RWPE1 (cell line): Measurements from ENCODE around the gene CES1.
"Not testable (repeated sequence)": the region's sequence is repeated elsewhere in the genome, so short reads cannot be mapped to it uniquely, and the experiment has no call there.

Source experiments
- CTCF ChIA-PET: fragments of 350-600 bp; sonication (Branson Sonifier 250); formaldehyde crosslinking; extraction: SDS; loops from one replicate; lab custom pipeline; 2021; lab: Yijun Ruan, JAX
- POLR2A ChIA-PET: fragments of 400-600 bp; formaldehyde crosslinking; extraction: SDS; loops from one replicate; lab custom pipeline; 2020; ENCODE audit warnings: antibody characterized with exemption; ENCODE audit not compliant: low non-redundant PET; lab: Yijun Ruan, JAX
- DNase-seq: peaks from one replicate; pipeline ENCODE4 v3.0.0; 2012; ENCODE audit warnings: low spot score
- H3K27ac ChIP-seq: fragments of 450-650 bp; 2 replicates; pipeline ENCODE4 v1.5.1; 2017
- CTCF ChIP-seq: fragments of 450-650 bp; conservative IDR thresholded peaks from 2 replicates; pipeline ENCODE4 v1.5.1; 2017; ENCODE audit warnings: low read depth, mild to moderate bottlenecking

CES1 gene

GRCh38 chr16:55812951-55813350, 19.9 kb downstream of the CES1 start:
- no peak overlapping the region for H3K27ac ChIP-seq
- TF ChIP-seq CTCF = no peak
- POLR2A ChIA-PET = no interaction called here
- CTCF ChIA-PET = no interaction called here
- no peak for DNase-seq

GRCh38 chr16:55811811-55812210, 21.1 kb downstream of the CES1 start:
- no peak overlapping the region for H3K27ac ChIP-seq
- CTCF ChIA-PET = no interaction called here
- no peak for DNase-seq
- POLR2A ChIA-PET = no interaction called here
- TF ChIP-seq CTCF = no peak

DNA sequence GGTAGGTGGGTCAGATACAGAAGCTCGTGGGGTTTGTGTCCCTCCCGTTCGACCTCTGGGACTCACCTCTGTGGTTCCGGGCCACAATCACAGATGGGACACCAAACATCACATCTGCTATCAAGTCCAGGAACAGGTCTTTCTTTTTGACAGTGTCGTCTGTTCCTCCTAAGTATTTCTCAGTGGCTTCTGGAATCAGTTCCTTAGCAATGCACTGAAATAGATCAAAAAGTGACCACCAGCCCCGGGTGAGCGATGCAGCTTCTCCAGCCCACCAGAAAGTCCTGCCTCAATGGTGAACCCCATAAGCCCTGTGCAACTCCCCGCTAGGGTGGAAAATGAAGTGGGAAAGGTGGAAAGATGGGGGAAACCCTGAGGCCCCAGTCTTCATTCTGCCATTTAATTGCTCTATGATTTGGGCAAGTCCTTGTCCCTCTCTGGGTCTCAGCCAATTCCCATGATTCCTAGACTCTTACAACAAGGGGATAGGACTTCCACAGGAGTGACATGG, 22.4 kb downstream of the CES1 start:
- DNase-seq = no peak
- ChIA-PET CTCF (interaction anchor here (0.6 kb wide), 1 partner anchor 102 kb away, joined by 4 read pairs; no protein-coding TSS in a partner anchor), POLR2A (no interaction called here)
- TF ChIP-seq CTCF = no peak
- H3K27ac ChIP-seq = no peak overlapping the region

GRCh38 chr16:55809851-55810250, 23.0 kb downstream of the CES1 start:
- TF ChIP-seq CTCF = no peak
- ChIA-PET POLR2A (no interaction called here), CTCF (interaction anchor here (0.7 kb wide), 1 partner anchor 108 kb away, joined by 3 read pairs; no protein-coding TSS in a partner anchor)
- H3K27ac ChIP-seq = no peak overlapping the region
- DNase-seq = no peak

DNA sequence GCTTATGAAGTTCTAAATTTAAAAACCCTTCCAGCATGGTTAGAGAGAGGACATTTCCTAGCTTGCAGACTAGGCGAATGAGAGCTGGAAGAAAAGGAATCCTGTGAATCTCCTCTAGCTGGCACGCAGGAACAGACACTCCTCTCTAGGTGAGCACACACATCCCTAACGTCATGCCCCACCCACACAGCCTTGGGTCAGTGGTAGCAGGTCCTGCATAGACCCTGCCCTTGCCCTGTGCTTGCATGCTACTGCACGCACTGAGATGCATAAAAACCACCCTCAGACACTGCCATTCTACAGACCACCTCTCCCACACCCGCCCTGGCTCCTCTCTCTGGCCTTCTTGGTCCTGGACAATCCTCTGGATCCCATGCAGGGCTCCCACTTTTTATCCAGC, 23.5 kb downstream of the CES1 start:
- ChIA-PET POLR2A (no interaction called here), CTCF (interaction anchor here (0.7 kb wide), 1 partner anchor 108 kb away, joined by 3 read pairs; no protein-coding TSS in a partner anchor)
- H3K27ac ChIP-seq = no peak overlapping the region
- no peak for TF ChIP-seq CTCF
- DNase-seq = no peak

GRCh38 chr16:55808286-55808685, 24.6 kb downstream of the CES1 start:
- POLR2A ChIA-PET, H3K27ac ChIP-seq, DNase-seq, CTCF ChIA-PET: not testable (repeated sequence)

DNA sequence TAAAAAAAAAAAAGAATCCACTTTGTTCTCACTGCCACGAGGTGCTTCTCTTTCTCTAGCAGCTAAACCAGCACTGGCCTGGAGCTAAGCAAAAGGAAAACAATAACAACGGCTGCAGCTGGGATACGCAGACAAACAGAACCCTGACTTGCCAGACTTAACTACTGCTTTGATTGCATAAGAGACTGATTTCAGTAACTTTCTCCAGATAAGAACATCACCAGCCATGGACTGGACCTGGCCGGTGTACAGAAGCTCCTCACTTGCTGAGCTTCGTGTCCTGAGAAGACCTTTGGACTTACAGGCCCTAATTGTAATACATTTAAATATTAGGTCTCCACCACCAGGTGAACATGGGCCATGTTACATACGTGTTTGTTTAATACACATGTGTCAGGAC, 27.8 kb downstream of the CES1 start:
- CTCF ChIA-PET, POLR2A ChIA-PET, H3K27ac ChIP-seq, DNase-seq: not testable (repeated sequence)

DNA sequence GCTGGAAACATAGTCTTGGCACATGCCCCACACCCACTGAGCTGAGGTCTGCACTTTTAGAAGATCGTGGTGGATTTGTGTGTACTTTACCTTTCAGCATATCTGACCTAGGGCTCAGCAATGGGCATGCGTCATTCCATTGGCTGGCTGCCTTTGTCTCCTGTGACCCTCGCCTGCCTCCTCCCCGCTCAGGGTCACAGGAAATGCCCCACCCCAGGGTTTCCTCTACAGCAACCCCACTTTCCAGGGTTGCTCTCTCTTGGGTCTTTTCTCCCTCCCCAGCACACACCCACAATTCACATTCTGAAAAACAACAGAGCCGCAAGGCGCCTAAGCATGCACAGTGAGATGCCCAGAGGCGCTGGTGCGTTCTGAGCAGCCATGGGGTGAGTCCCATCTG, 29.2 kb downstream of the CES1 start:
- POLR2A ChIA-PET, H3K27ac ChIP-seq, DNase-seq, CTCF ChIA-PET: not testable (repeated sequence)

GRCh38 chr16:55792934-55793374, 39.9 kb downstream of the CES1 start:
- CTCF ChIA-PET, POLR2A ChIA-PET, DNase-seq, H3K27ac ChIP-seq: not testable (repeated sequence)

DNA sequence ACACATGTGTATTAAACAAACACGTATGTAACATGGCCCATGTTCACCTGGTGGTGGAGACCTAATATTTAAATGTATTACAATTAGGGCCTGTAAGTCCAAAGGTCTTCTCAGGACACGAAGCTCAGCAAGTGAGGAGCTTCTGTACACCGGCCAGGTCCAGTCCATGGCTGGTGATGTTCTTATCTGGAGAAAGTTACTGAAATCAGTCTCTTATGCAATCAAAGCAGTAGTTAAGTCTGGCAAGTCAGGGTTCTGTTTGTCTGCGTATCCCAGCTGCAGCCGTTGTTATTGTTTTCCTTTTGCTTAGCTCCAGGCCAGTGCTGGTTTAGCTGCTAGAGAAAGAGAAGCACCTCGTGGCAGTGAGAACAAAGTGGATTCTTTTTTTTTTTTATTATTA, 41.4 kb downstream of the CES1 start:
- CTCF ChIA-PET, H3K27ac ChIP-seq, POLR2A ChIA-PET, DNase-seq: not testable (repeated sequence)

DNA sequence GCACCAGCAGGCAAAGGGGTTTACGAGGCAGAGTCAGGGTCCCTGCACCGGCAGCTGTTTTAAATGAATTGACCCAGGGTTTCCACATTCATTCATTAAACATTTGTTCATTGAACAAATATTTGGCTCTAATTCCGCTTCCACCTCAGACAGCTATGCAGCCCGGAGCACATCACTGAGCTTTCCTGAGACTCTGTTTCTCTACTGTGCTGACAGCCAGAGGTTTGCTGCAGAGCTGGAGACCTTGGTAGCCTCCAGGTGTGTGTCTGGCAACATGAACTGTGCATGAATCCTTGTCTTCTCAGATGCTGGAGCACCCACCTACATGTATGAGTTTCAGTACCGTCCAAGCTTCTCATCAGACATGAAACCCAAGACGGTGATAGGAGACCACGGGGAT, 42.7 kb downstream of the CES1 start:
- POLR2A ChIA-PET, DNase-seq, CTCF ChIA-PET, H3K27ac ChIP-seq: not testable (repeated sequence)

- POLR2A ChIA-PET, CTCF ChIA-PET, DNase-seq, H3K27ac ChIP-seq: not testable (repeated sequence)
Observed at GRCh38 chr16:55782793-55783091, 50.2 kb downstream of the CES1 start.
